ENCODE results near the gene AKR1C1.
"Not testable (repeated sequence)": the region's sequence is repeated elsewhere in the genome, so short reads cannot be mapped to it uniquely, and the experiment has no call there.

The AKR1C1 gene

GRCh38 chr10:4943821-4944220 lies 19.4 kb upstream of the AKR1C1 start:
- no peak for TF ChIP-seq CTCF (IDR thresholded peaks at IDR 0.05; ENCODE audit: extremely low read depth, insufficient read depth, missing control alignments)

GRCh38 chr10:4944841-4945240 lies 18.4 kb upstream of the AKR1C1 start:
- no peak for TF ChIP-seq CTCF (IDR thresholded peaks at IDR 0.05; ENCODE audit: extremely low read depth, insufficient read depth, missing control alignments)
- in situ Hi-C loops (cut with MboI; ENCODE audit: low pct_unique_long_range_greater_than_20kb, low sequenced_read_pairs, unreplicated experiment) = no loop called here
- DNase-seq (ENCODE audit: low spot score) = no peak

More at GRCh38 chr10:4943821-4944220, 19.4 kb upstream of the AKR1C1 start:
- DNase-seq (ENCODE audit: low spot score) = no peak
- in situ Hi-C loops (cut with MboI; ENCODE audit: low pct_unique_long_range_greater_than_20kb, low sequenced_read_pairs, unreplicated experiment) = no loop called here

DNA sequence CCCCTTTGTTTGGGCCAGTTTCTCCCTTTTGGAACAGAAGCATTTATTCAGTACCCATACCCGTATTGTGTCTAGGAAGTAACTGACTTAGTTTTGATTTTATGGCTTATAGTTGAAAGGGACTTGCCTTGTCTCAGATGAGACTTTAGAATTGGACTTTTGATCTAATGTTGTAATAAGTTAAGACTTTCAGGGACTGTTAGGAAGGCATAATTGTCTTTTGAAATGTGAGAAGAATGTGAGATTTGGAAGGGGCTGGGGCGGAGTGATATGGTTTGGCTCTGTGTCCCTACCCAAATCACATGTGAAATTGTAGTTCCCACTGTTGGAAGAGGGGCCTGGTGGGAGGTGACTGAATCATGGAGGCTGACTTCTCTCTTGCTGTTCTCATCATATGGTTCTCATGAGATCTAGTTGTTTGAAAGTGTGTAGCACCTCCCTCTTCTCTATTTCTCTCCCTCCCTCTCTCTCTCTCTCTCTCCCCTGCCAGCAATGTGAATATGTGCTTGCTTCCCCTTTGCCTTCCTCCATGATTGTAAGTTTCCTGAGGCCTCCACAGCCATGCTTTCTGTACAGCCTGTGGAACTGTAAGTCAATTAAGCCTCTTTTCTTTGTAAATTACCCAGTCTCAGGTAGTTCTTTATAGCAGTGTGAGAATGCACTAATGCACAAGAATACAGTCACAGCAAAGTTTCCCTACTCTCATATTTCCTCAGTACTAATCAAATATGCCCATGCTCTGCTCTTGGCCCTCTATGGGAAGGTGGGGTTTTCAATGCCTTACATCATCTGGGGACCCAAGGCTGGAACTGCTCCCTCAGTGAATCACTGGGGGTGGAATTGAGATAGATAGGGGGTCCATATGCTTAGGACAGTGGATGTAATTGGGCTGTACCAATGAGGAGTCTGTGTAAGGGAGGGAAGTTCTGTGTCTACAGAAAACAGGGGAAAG lies 17.2 kb upstream of the AKR1C1 start:
- TF ChIP-seq CTCF (IDR thresholded peaks at IDR 0.05; ENCODE audit: extremely low read depth, insufficient read depth, missing control alignments) = no peak
- DNase-seq (ENCODE audit: low spot score) = no peak
- in situ Hi-C loops (cut with MboI; ENCODE audit: low pct_unique_long_range_greater_than_20kb, low sequenced_read_pairs, unreplicated experiment) = no loop called here

DNA sequence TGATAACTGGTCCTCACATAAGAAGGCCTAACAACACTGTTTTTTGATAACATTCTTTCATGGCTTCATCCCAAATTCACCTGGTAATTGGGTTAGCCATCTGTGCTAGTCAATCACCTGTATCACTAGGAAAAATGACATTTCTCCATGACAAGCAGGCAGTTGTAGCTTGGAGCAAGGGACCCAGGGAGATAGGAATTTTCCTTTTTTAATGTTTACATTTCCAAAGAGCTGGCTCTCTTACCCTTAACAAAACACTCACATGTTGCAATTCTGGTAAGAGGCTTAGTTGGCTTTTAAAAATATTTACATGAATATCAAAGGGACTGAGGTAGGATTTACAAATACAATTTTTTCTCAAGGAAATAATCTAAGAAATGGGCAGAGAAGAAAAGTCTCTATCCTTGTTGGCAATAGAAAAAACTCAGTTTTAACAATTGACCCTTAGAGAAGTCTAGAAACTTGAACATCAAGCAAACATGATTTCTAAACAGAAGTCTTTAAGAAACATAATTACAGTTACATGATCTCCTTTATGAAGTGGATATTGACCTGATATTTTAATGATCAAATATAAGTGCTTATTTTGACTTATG lies 16.1 kb upstream of the AKR1C1 start:
- no peak for DNase-seq (ENCODE audit: low spot score)
- no peak for TF ChIP-seq CTCF (IDR thresholded peaks at IDR 0.05; ENCODE audit: extremely low read depth, insufficient read depth, missing control alignments)
- in situ Hi-C loops (cut with MboI; ENCODE audit: low pct_unique_long_range_greater_than_20kb, low sequenced_read_pairs, unreplicated experiment) = no loop called here

DNA sequence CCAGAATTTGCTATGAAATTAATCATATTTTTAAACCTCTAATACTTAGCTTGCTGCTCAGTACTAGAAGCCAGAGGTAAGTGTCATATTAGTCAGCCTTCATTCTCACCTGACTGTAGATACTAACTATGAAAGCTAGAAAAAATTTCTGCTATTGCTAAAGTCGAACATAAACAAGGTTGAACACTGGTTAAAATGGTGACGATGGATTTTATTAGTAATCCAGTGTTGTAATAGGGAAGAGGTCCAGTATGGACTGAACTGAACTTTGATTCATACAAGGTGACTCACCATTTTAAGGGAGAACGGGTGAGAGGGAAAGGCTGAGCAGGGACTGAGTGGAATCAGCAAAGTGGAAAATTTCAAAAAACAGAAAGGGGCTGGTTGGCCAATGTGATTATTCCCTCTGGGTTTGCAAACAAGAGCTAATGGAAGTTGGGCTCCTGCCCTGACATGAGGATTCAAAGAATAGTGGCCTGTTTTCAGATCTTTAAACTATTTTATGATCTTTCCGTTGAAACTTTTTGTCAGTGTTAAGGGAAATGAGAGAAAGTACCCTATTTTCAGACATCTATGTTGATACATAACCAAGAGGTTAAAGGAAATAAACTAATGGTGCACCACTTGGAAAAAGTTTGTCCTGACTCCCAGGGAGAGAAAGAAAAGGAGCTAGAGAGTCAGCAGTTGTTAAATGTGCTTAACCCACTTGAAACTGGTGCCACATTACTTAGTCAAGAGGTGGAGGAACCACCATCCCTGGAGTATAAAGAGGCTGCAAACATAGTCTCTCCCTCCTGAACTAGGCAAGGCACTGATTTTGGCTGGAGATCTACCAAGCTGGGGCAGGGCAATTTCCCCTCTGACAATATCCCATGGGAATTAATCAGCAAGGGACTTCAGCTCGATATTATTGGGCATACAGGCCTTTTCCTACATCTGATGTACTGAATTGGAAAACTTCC lies 15.3 kb upstream of the AKR1C1 start:
- TF ChIP-seq CTCF (IDR thresholded peaks at IDR 0.05; ENCODE audit: extremely low read depth, insufficient read depth, missing control alignments) = no peak
- DNase-seq (ENCODE audit: low spot score) = no peak
- in situ Hi-C loops (cut with MboI; ENCODE audit: low pct_unique_long_range_greater_than_20kb, low sequenced_read_pairs, unreplicated experiment) = no loop called here

DNA sequence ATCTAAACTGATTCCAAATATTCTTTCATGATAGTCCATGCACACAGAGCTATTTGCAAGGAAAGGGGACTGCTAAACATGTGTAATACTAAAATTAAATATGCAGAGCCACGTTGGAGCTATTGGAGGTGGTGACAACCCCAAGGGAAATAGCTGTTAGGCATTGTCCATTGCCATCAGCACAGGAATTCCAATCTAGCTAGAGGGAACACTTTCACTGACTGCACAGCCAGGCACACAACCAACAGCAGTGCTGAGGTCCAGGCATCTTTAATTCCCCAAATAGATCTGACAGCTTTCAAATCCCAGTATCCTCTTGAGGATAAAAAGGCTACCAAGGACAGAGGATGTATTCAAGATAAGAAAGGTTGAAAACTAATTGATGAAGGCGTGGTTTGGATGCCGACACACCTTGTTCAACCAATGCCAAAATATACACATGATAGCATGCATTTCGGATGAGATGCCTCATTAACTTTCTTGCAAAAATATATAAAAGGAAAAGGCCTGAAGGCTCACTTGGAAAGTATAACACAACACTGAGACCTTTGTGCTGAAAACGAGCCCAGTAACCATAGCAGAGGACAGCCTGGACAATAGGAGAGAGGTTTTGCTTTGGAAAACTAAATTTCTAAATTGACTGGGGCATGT lies 11.6 kb upstream of the AKR1C1 start:
- DNase-seq (ENCODE audit: low spot score); in situ Hi-C loops (cut with MboI; ENCODE audit: low pct_unique_long_range_greater_than_20kb, low sequenced_read_pairs, unreplicated experiment): not testable (repeated sequence)
